Measurements from ENCODE around the gene WNK1.

GRCh38 chr12:938810-939209 lies 186.4 kb downstream of the WNK1 start:
- TF ChIP-seq CTCF (IDR thresholded peaks at IDR 0.05) (no peak), POLR2A (IDR thresholded peaks at IDR 0.05) (no peak), POLR2AphosphoS5 (IDR thresholded peaks at IDR 0.05) (no peak)

All from breast epithelium (tissue), 3 donors.